ENCODE measurements around the gene SLC25A21.

DNA sequence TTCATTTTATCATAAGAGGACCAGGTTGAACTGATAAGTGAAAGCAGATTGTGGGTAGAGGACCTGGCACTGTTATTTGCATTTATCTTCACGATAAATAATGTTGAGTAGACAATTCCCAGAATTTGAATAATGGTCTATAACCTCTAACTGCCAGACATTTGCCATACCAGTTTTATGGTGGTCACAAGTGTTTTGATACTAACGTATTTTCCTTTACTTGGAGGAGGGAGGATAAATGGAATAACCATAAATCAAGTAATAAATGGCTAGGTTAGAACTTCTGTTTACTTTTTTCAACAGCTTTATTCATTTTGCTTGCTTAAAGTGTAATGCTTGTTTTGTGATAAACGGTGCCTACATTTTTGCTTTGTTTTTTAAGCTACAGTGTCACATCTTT, 501.3 kb downstream of the SLC25A21 start:
- TF ChIP-seq, protein P1, sequence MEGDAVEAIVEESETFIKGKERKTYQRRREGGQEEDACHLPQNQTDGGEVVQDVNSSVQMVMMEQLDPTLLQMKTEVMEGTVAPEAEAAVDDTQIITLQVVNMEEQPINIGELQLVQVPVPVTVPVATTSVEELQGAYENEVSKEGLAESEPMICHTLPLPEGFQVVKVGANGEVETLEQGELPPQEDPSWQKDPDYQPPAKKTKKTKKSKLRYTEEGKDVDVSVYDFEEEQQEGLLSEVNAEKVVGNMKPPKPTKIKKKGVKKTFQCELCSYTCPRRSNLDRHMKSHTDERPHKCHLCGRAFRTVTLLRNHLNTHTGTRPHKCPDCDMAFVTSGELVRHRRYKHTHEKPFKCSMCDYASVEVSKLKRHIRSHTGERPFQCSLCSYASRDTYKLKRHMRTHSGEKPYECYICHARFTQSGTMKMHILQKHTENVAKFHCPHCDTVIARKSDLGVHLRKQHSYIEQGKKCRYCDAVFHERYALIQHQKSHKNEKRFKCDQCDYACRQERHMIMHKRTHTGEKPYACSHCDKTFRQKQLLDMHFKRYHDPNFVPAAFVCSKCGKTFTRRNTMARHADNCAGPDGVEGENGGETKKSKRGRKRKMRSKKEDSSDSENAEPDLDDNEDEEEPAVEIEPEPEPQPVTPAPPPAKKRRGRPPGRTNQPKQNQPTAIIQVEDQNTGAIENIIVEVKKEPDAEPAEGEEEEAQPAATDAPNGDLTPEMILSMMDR (IDR thresholded peaks at IDR 0.05 in 8 of 11, conservative IDR thresholded peaks at IDR 0.05 in 3 of 11), result no peak
- TF ChIP-seq POLR2AphosphoS5 (IDR thresholded peaks at IDR 0.05), result no peak
